ENCODE measurements around the gene TXNRD2.

TXNRD2 gene

DNA sequence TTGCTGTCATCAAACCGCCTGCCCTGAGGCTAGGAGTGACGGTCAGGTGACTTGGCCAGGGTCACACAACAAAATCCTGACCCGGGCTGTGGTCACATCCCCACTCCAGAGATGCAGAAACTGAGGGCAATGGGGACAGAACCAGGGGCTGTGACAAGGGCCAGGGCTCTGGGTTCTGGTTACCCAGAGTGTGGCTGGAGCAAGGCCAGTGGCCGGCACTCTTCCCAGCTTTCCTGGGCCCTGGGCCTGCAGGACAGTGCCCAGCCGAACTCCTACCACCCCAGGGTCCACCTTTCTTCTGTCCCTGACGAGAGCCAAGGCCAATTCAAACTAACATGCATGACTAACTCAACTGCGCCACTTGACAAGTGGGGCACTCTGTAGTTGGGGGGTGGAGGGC lies 39.1 kb upstream of the TXNRD2 start:
- no peak for DNase-seq (ENCODE audit: low read depth in 2 of 2)

DNA sequence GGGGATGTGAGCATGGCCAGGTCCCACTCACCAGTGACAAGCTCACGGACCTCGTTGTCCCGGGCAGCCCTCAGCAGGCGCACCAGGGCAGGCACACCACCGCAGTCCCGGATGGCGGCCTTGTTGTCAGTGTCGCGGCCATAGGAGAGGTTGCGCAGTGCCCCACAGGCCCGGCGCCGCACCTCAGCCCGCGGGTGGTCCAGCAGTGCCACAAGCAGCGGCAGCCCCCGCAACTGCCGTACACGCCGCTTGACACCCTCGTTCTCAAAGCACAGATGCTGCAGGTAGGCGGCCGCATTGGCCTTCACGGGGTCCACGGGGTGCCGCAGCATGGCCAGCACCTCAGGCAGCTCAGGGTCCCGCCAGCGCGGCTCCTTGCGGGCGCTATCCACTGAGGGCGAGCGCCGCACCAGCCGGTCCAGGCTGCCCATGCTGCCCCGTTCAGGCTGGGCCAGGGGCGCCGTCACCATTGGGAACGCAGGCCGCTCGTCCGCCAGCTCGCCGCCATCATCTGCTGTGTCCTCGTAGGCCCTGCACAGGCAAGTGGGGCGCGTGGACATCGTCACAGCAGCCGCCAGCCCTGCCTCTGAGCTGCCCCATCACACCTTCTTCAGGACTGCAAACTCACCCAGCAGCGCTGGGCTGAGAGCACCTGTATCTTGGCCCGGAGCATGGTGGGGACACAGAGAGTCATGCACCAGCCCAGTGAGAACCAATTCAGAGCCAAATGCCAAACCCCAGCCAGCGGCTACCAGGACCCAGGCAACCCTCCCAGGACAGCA lies 38.3 kb upstream of the TXNRD2 start:
- DNase-seq (ENCODE audit: low read depth in 2 of 2), result no peak

DNA sequence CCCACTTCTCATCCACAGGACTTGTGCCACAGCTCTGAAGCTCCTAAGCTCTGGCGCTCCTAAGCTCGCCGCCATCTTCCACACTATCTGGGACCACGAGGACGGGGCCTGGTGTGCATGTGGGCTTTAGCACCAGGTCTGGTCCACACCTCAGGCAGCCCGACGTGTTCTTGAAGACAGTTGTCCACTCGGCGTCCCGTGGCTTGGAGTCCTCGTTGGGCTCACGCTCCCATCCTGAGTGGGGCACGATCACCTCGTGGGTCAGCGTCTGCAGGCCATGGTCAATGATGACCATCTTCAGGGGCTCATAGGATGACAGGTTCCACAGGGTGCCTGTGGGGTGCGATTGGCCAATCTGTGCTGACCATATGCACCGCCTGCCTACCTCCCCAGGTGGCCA lies 37.1 kb upstream of the TXNRD2 start:
- no peak for DNase-seq (ENCODE audit: low read depth in 2 of 2)

DNA sequence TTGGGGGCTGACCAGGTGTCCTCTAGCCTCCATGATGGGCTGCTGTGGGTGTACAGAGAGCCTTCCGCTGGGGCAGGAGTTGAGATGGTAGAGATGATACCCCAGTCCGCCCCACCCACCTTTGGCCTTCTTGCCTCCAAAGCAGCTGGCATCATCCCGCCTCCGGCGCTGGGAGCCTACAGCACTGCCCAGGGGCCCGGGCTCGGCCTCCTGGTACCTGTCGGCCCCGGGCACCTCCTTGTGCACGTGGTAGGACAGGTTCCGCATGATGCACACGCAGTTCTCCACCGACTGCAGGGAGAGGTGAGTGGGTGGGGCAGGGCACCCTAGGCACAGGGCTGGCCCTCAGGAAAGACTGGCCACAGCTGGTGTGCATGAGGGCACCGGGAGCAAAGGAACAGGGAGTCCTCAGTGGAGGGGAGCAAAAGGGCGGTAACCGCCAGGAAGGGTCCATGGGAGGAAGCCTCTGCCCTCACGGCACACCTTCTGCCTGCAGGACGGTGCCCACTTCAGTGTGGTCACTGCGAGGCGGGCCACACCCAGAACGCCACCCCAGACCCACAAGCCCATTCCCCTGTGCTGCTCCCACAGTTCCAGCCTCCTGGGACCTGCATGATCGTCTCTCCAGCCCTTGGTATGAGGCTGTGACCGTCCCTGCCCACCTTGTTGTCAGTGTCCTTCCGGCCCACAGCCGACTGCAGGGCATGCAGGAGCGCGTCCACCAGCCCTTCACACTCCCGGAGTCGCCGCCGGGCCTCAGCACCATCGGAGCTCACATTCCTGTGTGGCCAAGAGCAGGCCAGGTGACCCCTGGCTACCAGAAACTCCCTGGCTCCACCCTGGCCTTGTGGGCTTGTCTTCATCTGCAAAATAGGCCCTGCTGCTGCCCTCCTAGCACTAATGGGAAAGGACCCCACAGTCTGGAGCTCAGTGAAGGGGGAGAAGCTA lies 36.0 kb upstream of the TXNRD2 start:
- DNase-seq (ENCODE audit: low read depth in 2 of 2), result no peak

DNA sequence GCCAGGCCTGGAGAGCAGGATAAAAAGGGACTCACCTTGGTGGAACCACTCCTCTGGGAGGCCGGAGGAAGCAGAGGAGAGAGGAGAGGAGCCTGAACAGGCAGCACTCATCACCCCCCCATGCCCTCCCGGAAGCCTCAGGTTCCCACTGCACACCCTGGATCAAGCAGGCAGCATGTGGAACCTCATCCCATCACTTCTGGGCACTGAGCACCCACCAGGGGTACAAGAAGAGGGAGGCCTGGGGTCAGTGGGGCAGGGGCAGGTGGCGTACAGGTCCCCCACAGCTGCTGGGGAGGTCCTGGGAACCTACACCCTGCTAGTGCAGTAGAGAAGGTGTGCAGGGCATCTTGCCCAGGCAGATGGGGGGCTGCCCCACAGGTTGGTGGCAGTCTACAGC lies 35.1 kb upstream of the TXNRD2 start:
- no peak for DNase-seq (ENCODE audit: low read depth in 2 of 2)

DNA sequence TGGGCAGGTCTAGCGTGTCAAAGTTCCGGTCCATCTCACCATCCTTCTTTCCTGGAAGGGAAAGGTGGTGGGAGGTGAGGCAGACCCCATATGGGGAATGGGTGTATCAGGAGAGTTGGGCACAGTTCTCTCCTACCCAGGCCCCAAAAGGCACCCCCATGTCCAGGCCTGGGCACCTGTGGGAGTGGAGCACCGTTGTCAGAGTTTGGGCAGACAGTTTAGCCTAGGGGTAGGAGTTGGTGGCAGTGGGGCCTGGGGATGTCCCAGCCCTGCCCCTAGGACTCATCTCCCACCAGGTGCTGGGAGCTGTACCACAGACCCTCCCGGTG lies 34.1 kb upstream of the TXNRD2 start:
- no peak for DNase-seq (ENCODE audit: low read depth in 2 of 2)

DNA sequence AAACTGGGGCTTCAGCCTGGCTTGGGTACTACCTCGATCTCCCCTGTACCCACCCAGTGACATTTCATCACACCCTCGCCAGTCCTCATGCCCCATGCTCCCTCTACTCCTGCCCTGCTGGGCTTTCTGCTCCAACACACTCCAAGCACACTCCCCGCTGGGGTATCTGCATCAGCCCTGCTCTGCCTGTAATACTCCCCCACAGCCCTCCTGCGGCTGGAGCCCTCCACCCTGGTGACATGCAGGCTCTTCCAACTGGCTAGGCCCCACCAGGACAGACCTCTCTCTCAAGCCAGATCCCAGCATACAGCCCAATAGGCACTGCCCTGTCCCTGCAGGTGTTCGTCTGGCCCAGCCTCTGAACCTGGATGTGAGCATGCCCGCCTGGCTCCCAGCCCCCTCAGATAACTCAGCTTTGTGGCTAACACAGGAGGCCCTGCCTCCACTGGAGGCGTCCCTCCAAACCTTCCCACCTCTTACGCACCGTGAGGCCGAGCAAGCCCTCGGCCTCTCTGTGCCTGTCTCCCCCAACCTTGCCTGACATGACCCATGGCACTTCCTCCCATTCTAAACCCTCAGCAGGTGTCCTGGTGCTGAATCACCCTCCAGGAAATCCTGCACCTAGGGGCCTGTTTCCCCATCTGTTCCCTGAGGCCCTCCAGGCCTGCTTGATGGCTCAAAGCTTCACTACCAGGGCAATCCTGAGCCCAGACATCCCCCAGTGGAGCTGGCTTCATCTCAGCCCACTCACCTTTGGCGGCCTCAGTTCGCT lies 33.5 kb upstream of the TXNRD2 start:
- no peak for DNase-seq (ENCODE audit: low read depth in 2 of 2)

DNA sequence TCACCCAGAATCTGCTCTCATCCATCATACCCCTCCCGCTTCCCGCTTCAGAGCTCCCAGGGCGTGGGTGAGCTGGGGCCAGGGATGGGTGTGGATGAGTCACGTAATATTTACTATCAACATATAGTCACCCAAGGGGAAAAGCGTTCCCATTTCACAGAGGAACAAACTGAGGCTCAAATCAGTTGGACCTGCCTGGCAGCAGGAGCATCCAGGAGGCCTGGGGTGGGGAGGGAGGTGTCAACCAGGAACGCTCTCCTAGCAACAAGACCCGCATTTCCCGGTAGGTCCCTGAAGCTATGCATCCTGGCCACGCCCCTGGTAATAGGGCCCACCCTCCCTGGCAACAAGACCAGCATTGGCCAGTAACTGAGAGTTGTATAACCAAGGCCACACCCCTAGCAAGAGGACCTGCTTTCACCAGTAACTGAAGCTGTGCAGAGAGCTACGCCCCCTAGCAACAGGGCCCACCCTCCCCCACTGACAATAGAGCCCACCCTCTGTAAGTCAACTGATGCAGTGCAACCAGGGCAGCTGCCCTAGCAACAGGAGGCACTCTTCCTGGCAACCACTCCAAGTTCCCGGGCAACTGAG lies 32.7 kb upstream of the TXNRD2 start:
- DNase-seq (ENCODE audit: low read depth in 2 of 2), result no peak

DNA sequence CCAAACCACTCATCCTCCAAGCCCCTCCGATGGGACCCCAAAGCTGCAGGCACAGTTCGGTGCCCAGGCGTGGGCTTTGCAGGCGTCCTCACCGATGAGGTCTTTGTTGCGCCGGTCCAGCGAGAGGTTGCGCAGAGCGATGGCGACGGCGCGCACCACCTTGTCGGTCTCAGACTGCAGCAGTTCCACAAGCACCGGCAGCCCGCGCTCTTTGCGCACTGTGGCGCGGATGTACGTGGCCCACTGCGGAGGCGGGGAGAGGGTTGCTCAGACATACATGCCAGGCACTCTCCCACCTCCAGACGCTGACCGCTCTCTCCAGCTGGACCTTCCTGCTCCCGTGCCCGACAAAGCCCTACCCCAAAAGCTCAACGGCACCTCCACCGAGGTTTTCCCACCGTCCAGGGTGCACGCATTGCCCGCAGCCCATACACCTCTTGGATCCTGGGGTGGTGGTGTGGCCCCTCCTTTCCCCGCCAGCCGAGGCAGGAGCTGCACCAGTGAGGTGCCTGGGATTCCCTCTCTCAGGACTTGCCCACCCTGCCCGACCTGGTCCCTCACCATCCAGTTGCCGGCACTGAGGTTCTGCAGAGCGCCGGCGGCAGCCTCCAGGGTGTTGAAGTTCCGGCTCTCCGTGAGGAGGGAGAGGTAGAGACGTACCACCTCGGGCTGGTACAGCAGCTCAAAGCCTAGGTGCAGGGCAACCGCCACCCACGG lies 32.1 kb upstream of the TXNRD2 start:
- DNase-seq (ENCODE audit: low read depth in 2 of 2), result no peak

DNA sequence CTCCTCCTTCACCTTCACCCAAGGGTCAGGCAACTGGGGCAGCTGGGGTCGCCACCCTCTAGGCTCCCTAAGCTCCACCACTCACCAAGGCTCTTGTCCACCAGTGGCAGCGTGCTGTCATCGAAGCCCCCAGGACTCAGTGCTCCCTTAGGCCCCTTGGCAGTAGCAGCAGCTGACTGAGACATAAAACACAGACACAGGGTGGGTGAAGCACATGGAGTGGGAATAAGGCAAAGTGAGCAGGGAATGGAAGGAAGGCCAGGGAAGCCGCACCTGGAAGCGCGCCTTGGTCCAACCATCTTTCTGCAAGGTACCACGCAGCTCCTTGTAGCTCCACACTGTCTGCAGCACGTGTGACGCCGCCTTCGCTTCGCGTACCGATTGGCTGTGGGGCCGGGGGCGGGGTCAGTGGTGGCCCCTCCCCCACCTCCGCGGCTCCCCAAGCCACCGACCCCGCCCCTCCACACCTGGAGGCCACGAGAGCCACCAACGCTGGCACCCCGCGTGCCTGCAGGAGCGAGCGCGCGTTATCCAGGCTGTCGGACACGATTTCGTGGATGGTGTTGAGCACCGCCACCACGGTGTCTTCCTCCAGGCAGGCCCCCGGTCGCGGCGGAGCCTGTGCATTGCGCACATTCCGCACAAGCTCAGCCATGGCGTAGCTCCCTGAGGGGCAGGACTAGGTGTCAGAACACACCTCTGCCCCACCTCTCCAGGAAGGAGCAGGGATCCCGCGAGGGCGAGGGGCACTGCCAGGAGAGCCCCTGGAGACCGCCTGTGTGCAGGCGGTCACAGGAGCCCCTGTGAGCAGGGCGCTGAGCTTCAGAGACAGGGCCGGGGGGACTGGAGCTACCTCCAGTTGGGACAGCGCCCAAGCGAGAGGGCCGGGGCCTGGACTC lies 31.3 kb upstream of the TXNRD2 start:
- no peak for DNase-seq (ENCODE audit: low read depth in 2 of 2)

DNA sequence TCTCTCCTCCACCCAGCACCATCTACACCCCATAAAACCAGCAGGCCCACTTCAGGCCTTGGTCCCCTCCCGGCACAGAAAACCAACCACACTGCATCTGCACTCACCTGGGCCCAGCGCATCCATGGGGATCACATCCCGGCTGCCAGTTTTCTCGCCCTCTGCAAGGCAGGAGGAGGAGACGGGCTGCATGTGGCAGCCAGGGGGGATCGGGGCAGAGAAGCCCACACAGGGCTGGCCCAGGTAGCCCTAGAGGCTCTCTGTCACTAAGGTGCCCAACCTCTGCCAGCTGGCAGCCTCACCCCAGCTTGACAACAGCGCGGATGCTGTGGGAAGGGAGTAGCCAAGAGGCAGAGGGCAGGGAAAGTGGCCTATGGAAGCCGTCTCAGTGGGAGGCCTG lies 30.6 kb upstream of the TXNRD2 start:
- DNase-seq (ENCODE audit: low read depth in 2 of 2), result no peak

DNA sequence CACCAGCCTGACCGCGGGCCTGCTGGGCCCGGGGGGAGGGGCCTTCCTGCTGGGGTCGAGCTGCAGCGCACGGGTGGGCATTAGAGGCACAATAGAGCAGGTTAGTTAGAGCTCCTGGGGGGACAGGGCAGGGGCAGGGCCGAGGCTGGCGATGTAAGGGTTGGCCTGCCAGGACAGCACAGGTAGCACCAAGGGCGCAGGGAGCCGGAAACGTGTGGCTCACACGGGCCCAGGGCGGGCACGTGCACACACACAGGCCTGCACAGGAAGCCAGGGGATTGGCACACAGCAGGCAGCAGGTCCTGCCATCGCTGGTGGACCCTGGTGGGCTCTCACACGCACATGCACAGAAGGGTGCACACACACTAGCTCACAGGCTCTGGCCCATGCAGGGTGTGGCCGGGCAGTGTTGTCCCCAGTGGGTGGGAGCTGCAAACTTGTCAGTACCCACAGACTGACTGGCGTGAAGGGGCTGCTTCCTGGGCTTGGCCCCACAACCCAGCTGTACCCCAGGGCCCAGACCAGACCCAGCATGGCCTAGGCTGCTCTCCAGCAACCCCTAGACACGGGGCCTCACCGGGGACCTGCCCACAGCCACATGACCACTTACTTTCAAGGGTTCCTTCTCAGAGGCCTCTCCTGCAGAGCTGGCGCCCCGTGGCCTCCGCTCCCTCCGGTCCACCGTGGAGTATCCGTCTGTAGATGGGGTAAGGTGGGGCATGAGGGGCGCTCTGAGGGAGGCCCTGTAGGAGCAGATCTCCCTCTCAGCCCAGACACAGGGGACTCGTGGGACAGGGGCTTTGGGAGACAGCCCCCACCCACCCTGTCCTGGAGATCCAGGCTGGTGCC lies 29.9 kb upstream of the TXNRD2 start:
- DNase-seq (ENCODE audit: low read depth in 2 of 2), result no peak

DNA sequence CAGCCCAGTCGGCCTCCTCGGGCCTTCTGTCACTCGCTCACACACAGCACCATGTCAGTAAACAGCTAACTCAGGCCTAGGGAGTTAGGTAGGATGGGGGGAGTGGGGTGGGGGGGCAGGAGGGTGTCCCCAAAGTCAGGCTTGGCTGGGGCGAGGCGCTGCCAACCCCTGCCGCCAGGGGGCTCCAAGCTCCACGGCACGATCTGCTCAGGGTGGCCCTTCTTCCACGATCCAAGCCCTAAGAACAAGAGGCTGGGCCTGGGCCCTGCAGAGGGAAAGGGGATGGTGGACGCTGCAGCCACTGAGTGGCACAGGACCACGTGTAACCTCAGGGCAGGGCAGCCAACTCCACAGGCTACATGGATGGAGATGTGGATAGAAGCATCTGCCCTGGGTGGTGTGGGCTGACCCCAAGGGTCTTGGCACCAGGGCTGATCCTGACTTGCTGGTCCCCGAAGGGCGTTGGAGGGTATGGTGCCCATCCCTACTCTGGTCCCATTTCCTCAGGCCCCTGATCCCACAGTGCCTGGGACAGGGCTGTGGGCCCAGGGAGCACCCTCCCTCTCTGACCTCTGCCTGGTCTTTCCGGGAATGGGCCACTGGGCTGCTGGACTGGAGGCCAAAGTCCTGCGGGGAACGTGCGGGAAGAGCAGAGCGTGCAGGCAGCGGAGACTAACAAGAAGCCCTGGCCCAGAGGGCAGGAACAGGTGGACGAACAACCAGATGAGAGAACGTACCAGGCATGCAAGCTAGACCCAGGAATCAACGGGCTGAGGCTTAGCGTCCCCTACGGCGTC lies 29.1 kb upstream of the TXNRD2 start:
- DNase-seq (ENCODE audit: low read depth in 2 of 2), result peak; percentile 60 to 62

DNA sequence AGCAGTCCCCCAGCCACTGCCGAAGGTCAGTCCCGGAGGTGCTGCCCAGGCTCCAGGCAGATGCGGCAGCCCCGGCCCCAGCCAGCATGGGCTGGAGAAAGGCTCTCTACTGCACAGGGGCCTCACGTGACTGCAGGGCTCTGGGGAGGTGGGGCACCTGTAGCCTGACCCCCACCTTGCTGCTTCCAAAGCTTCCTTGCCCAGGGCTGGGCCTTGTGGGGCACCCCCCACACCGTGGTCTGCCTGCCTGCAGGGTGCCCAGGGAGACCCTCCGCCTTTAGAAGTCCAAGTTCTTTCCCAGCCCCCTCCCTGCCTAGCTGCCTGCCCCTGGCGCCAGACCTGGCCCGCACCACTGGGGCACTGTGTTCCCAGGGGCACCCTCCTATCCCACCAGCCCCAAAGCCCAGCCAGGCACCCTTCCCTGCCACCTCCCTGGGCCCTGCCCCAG lies 28.4 kb upstream of the TXNRD2 start:
- no peak for DNase-seq (ENCODE audit: low read depth in 2 of 2)

DNA sequence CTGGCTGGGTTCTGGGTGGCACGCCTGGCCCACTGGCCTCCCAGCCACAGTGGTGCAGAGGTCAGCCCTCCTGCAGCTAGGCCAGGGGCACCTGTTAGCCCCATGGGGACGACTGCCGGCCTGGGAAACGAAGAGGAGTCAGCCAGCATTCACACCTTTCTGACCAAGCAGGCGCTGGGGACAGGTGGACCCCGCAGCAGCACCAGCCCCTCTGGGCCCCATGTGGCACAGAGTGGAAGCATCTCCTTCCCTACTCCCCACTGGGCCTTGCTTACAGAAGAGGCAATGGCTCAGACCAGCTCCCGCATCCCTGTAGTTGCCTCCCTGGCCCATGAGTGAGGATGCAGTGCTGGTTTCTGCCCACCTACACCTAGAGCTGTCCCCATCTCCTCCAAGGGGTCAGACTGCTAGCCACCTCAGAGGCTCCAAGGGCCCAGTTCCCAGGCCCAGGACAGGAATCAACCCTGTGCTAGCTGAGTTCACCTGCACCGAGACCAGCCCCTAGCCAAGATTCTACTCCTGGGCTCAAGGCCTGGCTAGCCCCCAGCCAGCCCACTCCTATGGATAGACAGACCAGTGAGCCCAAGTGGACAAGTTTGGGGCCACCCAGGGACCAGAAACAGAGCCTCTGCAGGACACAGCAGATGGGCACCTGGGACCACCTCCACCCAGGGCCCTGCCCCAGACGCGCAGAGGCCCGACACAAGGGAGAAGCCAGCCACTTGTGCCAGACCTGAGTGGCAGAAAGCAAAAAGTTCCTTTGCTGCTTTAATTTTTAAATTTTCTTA lies 27.7 kb upstream of the TXNRD2 start:
- no peak for DNase-seq (ENCODE audit: low read depth in 2 of 2)

DNA sequence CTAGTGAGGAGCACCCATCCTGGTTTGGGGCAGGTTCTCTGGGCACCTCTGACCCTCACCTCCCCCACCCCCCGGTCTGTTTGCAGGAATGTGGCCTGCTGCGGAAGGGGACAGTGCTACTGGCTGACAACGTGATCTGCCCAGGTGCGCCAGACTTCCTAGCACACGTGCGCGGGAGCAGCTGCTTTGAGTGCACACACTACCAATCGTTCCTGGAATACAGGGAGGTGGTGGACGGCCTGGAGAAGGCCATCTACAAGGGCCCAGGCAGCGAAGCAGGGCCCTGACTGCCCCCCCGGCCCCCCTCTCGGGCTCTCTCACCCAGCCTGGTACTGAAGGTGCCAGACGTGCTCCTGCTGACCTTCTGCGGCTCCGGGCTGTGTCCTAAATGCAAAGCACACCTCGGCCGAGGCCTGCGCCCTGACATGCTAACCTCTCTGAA lies 26.9 kb upstream of the TXNRD2 start:
- DNase-seq (ENCODE audit: low read depth in 2 of 2), result no peak

DNA sequence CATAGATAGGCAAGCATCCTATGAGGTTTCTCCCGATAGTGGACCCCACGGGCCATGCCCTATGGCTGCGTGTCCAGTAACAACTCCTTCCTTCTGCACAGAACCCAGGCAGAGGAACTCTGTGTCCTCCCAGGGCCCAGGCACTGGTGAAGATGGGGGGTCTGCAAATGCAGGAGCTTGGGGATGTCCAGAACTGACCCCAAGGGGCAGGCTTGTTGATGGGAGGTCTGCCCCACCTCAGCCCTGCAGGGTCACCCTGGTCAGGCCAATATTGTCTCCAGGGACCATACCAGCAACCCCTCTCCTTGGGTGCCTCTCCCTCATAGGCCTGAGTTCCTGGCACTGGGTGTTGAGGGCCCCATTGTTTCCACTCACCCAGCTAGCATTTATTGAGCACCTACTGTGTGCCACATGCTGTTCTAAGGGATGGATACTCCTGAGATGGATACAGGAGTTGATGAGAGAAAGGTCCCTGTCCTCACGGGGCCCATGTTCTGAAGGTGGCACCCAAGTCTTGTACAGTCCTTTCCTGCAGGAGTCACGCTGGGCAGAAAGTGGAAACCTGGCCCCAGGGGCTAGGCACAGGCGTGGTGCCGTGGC lies 26.3 kb upstream of the TXNRD2 start:
- no peak for DNase-seq (ENCODE audit: low read depth in 2 of 2)
